GM23338 (cell line): ENCODE results near the gene HNF1A. TPM values are rescaled to one million over a fixed set of nuclear protein-coding genes. Genes with fewer than 3 reads are reported as not detected.

Experiments used
- ATAC-seq: fragments of 200-7000 bp; cut with Tn5 transposase; 3 replicates; pipeline ENCODE4 v1.9.1; 2020
- DNase-seq: peaks from one replicate; pipeline ENCODE4 v3.0.0-alpha.2; 2015; ENCODE audit warnings: low spot score
- H2AFZ ChIP-seq: fragments of 200-600 bp; sonication (generic); 2 replicates; pipeline ENCODE4 v1.8.0; 2016; ENCODE audit warnings: antibody characterized with exemption, mild to moderate bottlenecking, moderate library complexity
- H3F3A ChIP-seq: fragments of 200-600 bp; sonication (generic); replicated peaks from 2 replicates; pipeline ENCODE4 v1.8.0; 2017; ENCODE audit warnings: antibody characterized with exemption, mixed run types, low read depth
- H3K27ac ChIP-seq: fragments of 200-600 bp; sonication (generic); 2 replicates; pipeline ENCODE4 v1.6.1; 2016; ENCODE audit warnings: low read depth
- H3K27me3 ChIP-seq: fragments of 200-600 bp; sonication (generic); 2 replicates; pipeline ENCODE4 v1.8.0; 2016; ENCODE audit warnings: mild to moderate bottlenecking, mixed run types, moderate library complexity; ENCODE audit not compliant: insufficient read depth
- H3K36me3 ChIP-seq: fragments of 200-600 bp; sonication (generic); 2 replicates; pipeline ENCODE4 v1.8.0; 2016; ENCODE audit warnings: mild to moderate bottlenecking; ENCODE audit not compliant: insufficient read depth
- H3K4me1 ChIP-seq: fragments of 200-600 bp; sonication (generic); 2 replicates; pipeline ENCODE4 v1.8.0; 2016; ENCODE audit warnings: mild to moderate bottlenecking, moderate library complexity; ENCODE audit not compliant: insufficient read depth
- H3K4me2 ChIP-seq: fragments of 200-600 bp; sonication (generic); 2 replicates; pipeline ENCODE4 v1.7.1; 2017; ENCODE audit warnings: mixed run types
- H3K4me3 ChIP-seq: fragments of 200-600 bp; sonication (generic); 2 replicates; pipeline ENCODE4 v1.6.1; 2016; ENCODE audit warnings: mixed run types
- H3K79me2 ChIP-seq: fragments of 200-600 bp; sonication (generic); replicated peaks from 2 replicates; pipeline ENCODE4 v1.8.0; 2017; ENCODE audit warnings: mild to moderate bottlenecking; ENCODE audit not compliant: insufficient read depth
- H3K9me2 ChIP-seq: fragments of 200-600 bp; sonication (generic); 2 replicates; pipeline ENCODE4 v1.8.0; 2017; ENCODE audit not compliant: insufficient read depth
- H4K20me1 ChIP-seq: fragments of 200-600 bp; sonication (generic); replicated peaks from 2 replicates; pipeline ENCODE4 v1.8.0; 2017; ENCODE audit warnings: mild to moderate bottlenecking; ENCODE audit not compliant: insufficient read depth
- H3K27ac Mint-ChIP-seq: 2 replicates; pipeline ENCODE4 v1.8.0; 2020; ENCODE audit warnings: inconsistent platforms, mild to moderate bottlenecking, moderate library complexity, mixed read lengths
- H3K27me3 Mint-ChIP-seq: 3 replicates; pipeline ENCODE4 v1.8.0; 2022; ENCODE audit warnings: low read depth, mild to moderate bottlenecking, moderate library complexity, mixed read lengths, inconsistent platforms; ENCODE audit not compliant: insufficient read depth, poor library complexity
- H3K36me3 Mint-ChIP-seq: 3 replicates; pipeline ENCODE4 v1.8.0; 2021; ENCODE audit warnings: low read depth, mild to moderate bottlenecking, inconsistent platforms, moderate library complexity, mixed read lengths
- H3K4me1 Mint-ChIP-seq: 3 replicates; pipeline ENCODE4 v1.8.0; 2020; ENCODE audit warnings: mild to moderate bottlenecking, inconsistent platforms, mixed read lengths
- H3K4me3 Mint-ChIP-seq: 3 replicates; pipeline ENCODE4 v1.8.0; 2021; ENCODE audit warnings: moderate library complexity, mild to moderate bottlenecking, inconsistent platforms, mixed read lengths
- H3K9me3 Mint-ChIP-seq: 3 replicates; pipeline ENCODE4 v1.8.0; 2020; ENCODE audit warnings: moderate library complexity, mild to moderate bottlenecking, inconsistent platforms, mixed read lengths
- CREB1 ChIP-seq: fragments of 250-450 bp; sonication (Bioruptor Pico); IDR thresholded peaks from 2 replicates; pipeline ENCODE4 v1.5.0; 2020; ENCODE audit warnings: low read depth, mild to moderate bottlenecking, moderate library complexity
- CTCF ChIP-seq, 2 experiments: fragments of 200-600 bp in 1 of 2; sonication (generic) in 1 of 2; conservative IDR thresholded peaks; 2 replicates each; pipeline versions ENCODE4 v1.5.1 to v1.6.1; 2016 to 2017; ENCODE audit warnings: antibody characterized with exemption in 2 of 2, low read depth in 2 of 2, mild to moderate bottlenecking in 2 of 2, moderate library complexity in 1 of 2
- EZH2 ChIP-seq: fragments of 200-600 bp; sonication (generic); IDR thresholded peaks from one replicate; pipeline ENCODE4 v1.8.0; 2017; ENCODE audit warnings: antibody characterized with exemption, mild to moderate bottlenecking, low read depth; ENCODE audit not compliant: unreplicated experiment
- EZH2phosphoT487 ChIP-seq: fragments of 200-600 bp; sonication (generic); IDR thresholded peaks from one replicate; pipeline ENCODE4 v1.8.1; 2018; ENCODE audit warnings: antibody characterized with exemption; ENCODE audit not compliant: unreplicated experiment
- JUNB ChIP-seq: IDR thresholded peaks from one replicate; pipeline ENCODE4 v1.6.1; 2016; ENCODE audit warnings: antibody characterized with exemption; ENCODE audit not compliant: unreplicated experiment
- NANOG ChIP-seq: IDR thresholded peaks from 2 replicates; pipeline ENCODE4 v1.6.1; 2016; ENCODE audit warnings: antibody characterized with exemption, borderline replicate concordance
- POLR2AphosphoS5 ChIP-seq: IDR thresholded peaks from 2 replicates; pipeline ENCODE4 v1.6.1; 2016; ENCODE audit warnings: antibody characterized with exemption, low read depth
- STAT1 ChIP-seq: IDR thresholded peaks from one replicate; pipeline ENCODE4 v1.6.1; 2016; ENCODE audit warnings: antibody characterized with exemption; ENCODE audit not compliant: unreplicated experiment
- ZNF114 ChIP-seq: fragments of 250-450 bp; sonication (Bioruptor Pico); IDR thresholded peaks from 2 replicates; pipeline ENCODE4 v1.5.0; 2020; ENCODE audit warnings: mild to moderate bottlenecking, moderate library complexity
- ZNF331 ChIP-seq: fragments of 250-450 bp; sonication (Bioruptor Pico); IDR thresholded peaks from 2 replicates; pipeline ENCODE4 v1.5.0; 2020; ENCODE audit warnings: low read depth, mild to moderate bottlenecking, moderate library complexity
- ZNF462 ChIP-seq: fragments of 250-450 bp; sonication (Bioruptor Pico); IDR thresholded peaks from 2 replicates; pipeline ENCODE4 v1.5.0; 2020; ENCODE audit warnings: mild to moderate bottlenecking, moderate library complexity
- polyA plus RNA-seq: library from polyadenylated mRNA; unstranded; fragments of >200 nt; fragmentation: Nextera tagmentation; extraction: Ambion mirVana; gene quantifications from 2 replicates; pipeline ENCODE4 v1.2.1, GENCODE V29; 2016
- total RNA-seq: library from RNA; depleted of rRNA; stranded (reverse); fragments of >200 nt; shearing (Covaris generic); gene quantifications from 2 replicates; pipeline ENCODE4 v1.2.3, GENCODE V29; 2014
- TF ChIP-seq, protein P1 (sequence below): IDR thresholded peaks from one replicate; pipeline ENCODE4 v1.6.1; 2018; ENCODE audit warnings: antibody characterized with exemption; ENCODE audit not compliant: unreplicated experiment
- TF ChIP-seq, protein P2 (sequence below): IDR thresholded peaks from 2 replicates; pipeline ENCODE4 v1.6.1; 2016; ENCODE audit warnings: antibody characterized with exemption

Gene HNF1A
- total and polyA plus RNA-seq, 2 experiments from 2014 or later: 0.11 TPM; not detected in 1

GRCh38 chr12:120938496-120938895 is 39.8 kb upstream of the HNF1A start:
- no peaks in the 10 kb centered on the region for H3K36me3 ChIP-seq
- no peak for DNase-seq
- no peaks in the 10 kb centered on the region for H3K9me2 ChIP-seq
- no peaks in the 10 kb centered on the region for H3F3A ChIP-seq
- Mint-ChIP-seq H3K27me3 (no peaks in the 10 kb centered on the region), H3K36me3 (no peaks in the 10 kb centered on the region), H3K27ac (no peak overlapping the region), H3K9me3 (no peaks in the 10 kb centered on the region), H3K4me3 (no peak overlapping the region), H3K4me1 (no peaks in the 10 kb centered on the region)
- no peaks in the 10 kb centered on the region for H4K20me1 ChIP-seq
- no peak for ATAC-seq
- H3K27ac ChIP-seq: no peak overlapping the region
- H3K27me3 ChIP-seq: no peaks in the 10 kb centered on the region
- no peaks in the 10 kb centered on the region for H3K4me1 ChIP-seq
- TF ChIP-seq ZNF114 (CRISPR knock-in tag) (no peak), EZH2 (no peak), EZH2phosphoT487 (no peak), ZNF462 (CRISPR knock-in tag) (no peak), CTCF (conservative IDR thresholded peaks at IDR 0.05; ENCODE audit: low read depth in 2 of 2) (no peak), ZNF331 (no peak), CREB1 (no peak), STAT1 (no peak), POLR2AphosphoS5 (no peak), NANOG (no peak), JUNB (no peak)
- TF ChIP-seq, protein P1, sequence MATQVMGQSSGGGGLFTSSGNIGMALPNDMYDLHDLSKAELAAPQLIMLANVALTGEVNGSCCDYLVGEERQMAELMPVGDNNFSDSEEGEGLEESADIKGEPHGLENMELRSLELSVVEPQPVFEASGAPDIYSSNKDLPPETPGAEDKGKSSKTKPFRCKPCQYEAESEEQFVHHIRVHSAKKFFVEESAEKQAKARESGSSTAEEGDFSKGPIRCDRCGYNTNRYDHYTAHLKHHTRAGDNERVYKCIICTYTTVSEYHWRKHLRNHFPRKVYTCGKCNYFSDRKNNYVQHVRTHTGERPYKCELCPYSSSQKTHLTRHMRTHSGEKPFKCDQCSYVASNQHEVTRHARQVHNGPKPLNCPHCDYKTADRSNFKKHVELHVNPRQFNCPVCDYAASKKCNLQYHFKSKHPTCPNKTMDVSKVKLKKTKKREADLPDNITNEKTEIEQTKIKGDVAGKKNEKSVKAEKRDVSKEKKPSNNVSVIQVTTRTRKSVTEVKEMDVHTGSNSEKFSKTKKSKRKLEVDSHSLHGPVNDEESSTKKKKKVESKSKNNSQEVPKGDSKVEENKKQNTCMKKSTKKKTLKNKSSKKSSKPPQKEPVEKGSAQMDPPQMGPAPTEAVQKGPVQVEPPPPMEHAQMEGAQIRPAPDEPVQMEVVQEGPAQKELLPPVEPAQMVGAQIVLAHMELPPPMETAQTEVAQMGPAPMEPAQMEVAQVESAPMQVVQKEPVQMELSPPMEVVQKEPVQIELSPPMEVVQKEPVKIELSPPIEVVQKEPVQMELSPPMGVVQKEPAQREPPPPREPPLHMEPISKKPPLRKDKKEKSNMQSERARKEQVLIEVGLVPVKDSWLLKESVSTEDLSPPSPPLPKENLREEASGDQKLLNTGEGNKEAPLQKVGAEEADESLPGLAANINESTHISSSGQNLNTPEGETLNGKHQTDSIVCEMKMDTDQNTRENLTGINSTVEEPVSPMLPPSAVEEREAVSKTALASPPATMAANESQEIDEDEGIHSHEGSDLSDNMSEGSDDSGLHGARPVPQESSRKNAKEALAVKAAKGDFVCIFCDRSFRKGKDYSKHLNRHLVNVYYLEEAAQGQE: no peak
- TF ChIP-seq, protein P2, sequence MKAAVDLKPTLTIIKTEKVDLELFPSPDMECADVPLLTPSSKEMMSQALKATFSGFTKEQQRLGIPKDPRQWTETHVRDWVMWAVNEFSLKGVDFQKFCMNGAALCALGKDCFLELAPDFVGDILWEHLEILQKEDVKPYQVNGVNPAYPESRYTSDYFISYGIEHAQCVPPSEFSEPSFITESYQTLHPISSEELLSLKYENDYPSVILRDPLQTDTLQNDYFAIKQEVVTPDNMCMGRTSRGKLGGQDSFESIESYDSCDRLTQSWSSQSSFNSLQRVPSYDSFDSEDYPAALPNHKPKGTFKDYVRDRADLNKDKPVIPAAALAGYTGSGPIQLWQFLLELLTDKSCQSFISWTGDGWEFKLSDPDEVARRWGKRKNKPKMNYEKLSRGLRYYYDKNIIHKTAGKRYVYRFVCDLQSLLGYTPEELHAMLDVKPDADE: no peak
- H2AFZ ChIP-seq: no peak overlapping the region
- no peak overlapping the region for H3K4me3 ChIP-seq
- no peaks in the 10 kb centered on the region for H3K79me2 ChIP-seq
- no peak overlapping the region for H3K4me2 ChIP-seq
